Measurements from ENCODE around the gene PCMT1.
"Not testable (repeated sequence)": the region's sequence is repeated elsewhere in the genome, so short reads cannot be mapped to it uniquely, and the experiment has no call there.

The PCMT1 gene

GRCh38 chr6:149844036-149844435, 94.5 kb downstream of the PCMT1 start:
- WGBS (ENCODE audit: extremely low coverage, insufficient coverage, low lambda C conversion rate), result no CpG with 5 or more reads among the region's 4 CpGs
- not testable (repeated sequence) for DNase-seq

DNA sequence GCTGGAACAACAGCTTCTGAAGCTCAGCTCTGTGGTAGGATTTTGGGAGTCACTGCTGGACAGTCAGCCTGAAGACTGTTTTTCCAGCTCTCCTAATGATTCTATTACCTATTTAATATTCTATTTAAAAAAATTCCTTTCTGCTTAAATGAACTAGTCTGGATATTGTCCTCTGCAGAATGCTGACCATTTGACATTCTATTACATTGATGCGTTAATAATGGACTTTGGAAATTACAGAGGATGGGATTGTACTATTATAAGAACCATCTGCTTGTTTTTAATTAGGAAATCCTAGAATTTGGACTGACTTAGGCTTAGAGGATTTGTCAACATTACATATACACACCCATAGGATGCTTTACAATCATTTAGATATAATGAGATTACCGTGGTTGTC, 94.9 kb downstream of the PCMT1 start:
- no peaks in the 10 kb centered on the region for H3K79me1 ChIP-seq (ENCODE audit: low read length)
- H2BK120ac ChIP-seq (ENCODE audit: low read depth, low read length), result no peak overlapping the region
- no peak overlapping the region for H3K56ac ChIP-seq (ENCODE audit: low read length)
- no peak overlapping the region for H3K9ac ChIP-seq (ENCODE audit: low read length)
- no peak overlapping the region for H3K4me2 ChIP-seq (ENCODE audit: low read length)
- no peak overlapping the region for H3K27ac ChIP-seq (ENCODE audit: low read depth, low read length)
- no peak overlapping the region for H3K23ac ChIP-seq (ENCODE audit: low read length)
- peaks cover 9% of the 10 kb centered on the region for H3K4me1 ChIP-seq (ENCODE audit: control insufficient read depth, low read depth, low read length)
- no peaks in the 10 kb centered on the region for H3K27me3 ChIP-seq (ENCODE audit: insufficient read depth, low read length, poor library complexity)
- no peak overlapping the region for H2BK15ac ChIP-seq (replicated peaks; ENCODE audit: low read depth)
- H2BK5ac ChIP-seq (ENCODE audit: low read length), result no peak overlapping the region
- H4K8ac ChIP-seq (ENCODE audit: low read depth, low read length), result no peak overlapping the region
- H4K5ac ChIP-seq (ENCODE audit: low read length), result no peak overlapping the region
- no peaks in the 10 kb centered on the region for H3K36me3 ChIP-seq (ENCODE audit: control insufficient read depth, insufficient read depth, low read length)
- DNase-seq, result no peak
- H3K79me2 ChIP-seq (ENCODE audit: control insufficient read depth, insufficient read depth, low read length), result no peaks in the 10 kb centered on the region
- WGBS (ENCODE audit: extremely low coverage, insufficient coverage, low lambda C conversion rate), result no CpG with 5 or more reads among the region's 2 CpGs
- no peak overlapping the region for H2AK5ac ChIP-seq (ENCODE audit: low read length)
- no peak overlapping the region for H3K4ac ChIP-seq (ENCODE audit: low read depth, low read length)
- no peak overlapping the region for H3K4me3 ChIP-seq (ENCODE audit: low read length)
- H3K18ac ChIP-seq (ENCODE audit: low read length), result no peak overlapping the region

More at GRCh38 chr6:149844036-149844435, 94.5 kb downstream of the PCMT1 start:
- H3K4me1 ChIP-seq (ENCODE audit: control insufficient read depth, low read depth, low read length); H2BK15ac ChIP-seq (replicated peaks; ENCODE audit: low read depth); H4K8ac ChIP-seq (ENCODE audit: low read depth, low read length); H3K56ac ChIP-seq (ENCODE audit: low read length); H3K27ac ChIP-seq (ENCODE audit: low read depth, low read length); H3K23ac ChIP-seq (ENCODE audit: low read length); H2BK5ac ChIP-seq (ENCODE audit: low read length); H3K27me3 ChIP-seq (ENCODE audit: insufficient read depth, low read length, poor library complexity); H3K4me3 ChIP-seq (ENCODE audit: low read length); H3K4me2 ChIP-seq (ENCODE audit: low read length); H3K18ac ChIP-seq (ENCODE audit: low read length); H3K79me2 ChIP-seq (ENCODE audit: control insufficient read depth, insufficient read depth, low read length); H3K9ac ChIP-seq (ENCODE audit: low read length); H3K79me1 ChIP-seq (ENCODE audit: low read length); H2AK5ac ChIP-seq (ENCODE audit: low read length); H4K5ac ChIP-seq (ENCODE audit: low read length); H2BK120ac ChIP-seq (ENCODE audit: low read depth, low read length); H3K4ac ChIP-seq (ENCODE audit: low read depth, low read length); H3K36me3 ChIP-seq (ENCODE audit: control insufficient read depth, insufficient read depth, low read length): not testable (repeated sequence)

DNA sequence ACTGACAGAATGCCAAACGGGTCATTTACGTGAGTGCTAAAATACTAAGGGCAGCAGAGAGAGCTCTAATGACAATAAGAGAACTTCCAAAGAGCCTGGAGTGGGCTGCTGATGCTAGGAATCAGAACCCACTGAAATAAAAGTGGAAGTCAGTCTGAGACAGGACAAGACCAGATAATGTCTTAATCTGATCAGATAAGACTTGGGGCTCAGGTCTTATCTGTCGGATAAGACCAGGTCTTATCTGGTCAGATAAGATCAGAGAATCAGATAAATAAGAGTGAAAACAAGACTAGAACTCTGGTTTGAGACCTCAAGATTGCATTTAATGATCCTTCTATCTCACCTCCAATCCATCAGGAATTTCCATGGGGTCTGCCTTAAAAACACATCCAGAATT, 96.0 kb downstream of the PCMT1 start:
- Histone ChIP-seq H3K27ac (ENCODE audit: low read depth, low read length) (no peak overlapping the region), H4K8ac (ENCODE audit: low read depth, low read length) (no peak overlapping the region), H3K4me1 (ENCODE audit: control insufficient read depth, low read depth, low read length) (peaks cover 9% of the 10 kb centered on the region), H3K23ac (ENCODE audit: low read length) (no peak overlapping the region), H3K18ac (ENCODE audit: low read length) (no peak overlapping the region), H3K27me3 (ENCODE audit: insufficient read depth, low read length, poor library complexity) (no peaks in the 10 kb centered on the region), H2BK120ac (ENCODE audit: low read depth, low read length) (no peak overlapping the region), H2BK5ac (ENCODE audit: low read length) (no peak overlapping the region), H3K36me3 (ENCODE audit: control insufficient read depth, insufficient read depth, low read length) (no peaks in the 10 kb centered on the region), H2AK5ac (ENCODE audit: low read length) (no peak overlapping the region), H3K4me2 (ENCODE audit: low read length) (no peak overlapping the region), H3K9ac (ENCODE audit: low read length) (no peak overlapping the region), H3K56ac (ENCODE audit: low read length) (no peak overlapping the region), H4K5ac (ENCODE audit: low read length) (no peak overlapping the region), H3K4ac (ENCODE audit: low read depth, low read length) (no peak overlapping the region), H3K79me2 (ENCODE audit: control insufficient read depth, insufficient read depth, low read length) (no peaks in the 10 kb centered on the region), H2BK15ac (replicated peaks; ENCODE audit: low read depth) (no peak overlapping the region), H3K79me1 (ENCODE audit: low read length) (no peaks in the 10 kb centered on the region), H3K4me3 (ENCODE audit: low read length) (no peak overlapping the region)
- WGBS (ENCODE audit: extremely low coverage, insufficient coverage, low lambda C conversion rate), result no CpG with 5 or more reads among the region's 3 CpGs
- peak; percentile 78 for DNase-seq

- Histone ChIP-seq H3K18ac (ENCODE audit: low read length) (no peak overlapping the region), H3K4me1 (ENCODE audit: control insufficient read depth, low read depth, low read length) (peaks cover 9% of the 10 kb centered on the region), H3K27me3 (ENCODE audit: insufficient read depth, low read length, poor library complexity) (no peaks in the 10 kb centered on the region), H3K79me2 (ENCODE audit: control insufficient read depth, insufficient read depth, low read length) (no peaks in the 10 kb centered on the region), H3K4ac (ENCODE audit: low read depth, low read length) (no peak overlapping the region), H2AK5ac (ENCODE audit: low read length) (no peak overlapping the region), H2BK120ac (ENCODE audit: low read depth, low read length) (no peak overlapping the region), H3K36me3 (ENCODE audit: control insufficient read depth, insufficient read depth, low read length) (no peaks in the 10 kb centered on the region), H3K4me3 (ENCODE audit: low read length) (no peak overlapping the region), H3K23ac (ENCODE audit: low read length) (no peak overlapping the region), H3K27ac (ENCODE audit: low read depth, low read length) (no peak overlapping the region), H2BK5ac (ENCODE audit: low read length) (no peak overlapping the region), H3K79me1 (ENCODE audit: low read length) (no peaks in the 10 kb centered on the region), H4K5ac (ENCODE audit: low read length) (no peak overlapping the region), H3K9ac (ENCODE audit: low read length) (no peak overlapping the region), H3K56ac (ENCODE audit: low read length) (no peak overlapping the region), H2BK15ac (replicated peaks; ENCODE audit: low read depth) (no peak overlapping the region), H4K8ac (ENCODE audit: low read depth, low read length) (no peak overlapping the region), H3K4me2 (ENCODE audit: low read length) (no peak overlapping the region)
- peak; percentile 21 for DNase-seq
- WGBS (ENCODE audit: extremely low coverage, insufficient coverage, low lambda C conversion rate), result no CpG with 5 or more reads among the region's 7 CpGs
Observed at GRCh38 chr6:149846321-149846720, 96.8 kb downstream of the PCMT1 start.

- no peak overlapping the region for H4K5ac ChIP-seq (ENCODE audit: low read length)
- WGBS (ENCODE audit: extremely low coverage, insufficient coverage, low lambda C conversion rate), result no CpG with 5 or more reads among the region's 4 CpGs
- no peak overlapping the region for H2BK15ac ChIP-seq (replicated peaks; ENCODE audit: low read depth)
- H2AK5ac ChIP-seq (ENCODE audit: low read length), result no peak overlapping the region
- H3K79me1 ChIP-seq (ENCODE audit: low read length), result no peaks in the 10 kb centered on the region
- peaks cover 9% of the 10 kb centered on the region for H3K4me1 ChIP-seq (ENCODE audit: control insufficient read depth, low read depth, low read length)
- no peak overlapping the region for H3K4me3 ChIP-seq (ENCODE audit: low read length)
- no peaks in the 10 kb centered on the region for H3K79me2 ChIP-seq (ENCODE audit: control insufficient read depth, insufficient read depth, low read length)
- no peak overlapping the region for H3K4ac ChIP-seq (ENCODE audit: low read depth, low read length)
- no peaks in the 10 kb centered on the region for H3K36me3 ChIP-seq (ENCODE audit: control insufficient read depth, insufficient read depth, low read length)
- H3K56ac ChIP-seq (ENCODE audit: low read length), result no peak overlapping the region
- no peak overlapping the region for H3K27ac ChIP-seq (ENCODE audit: low read depth, low read length)
- no peak for DNase-seq
- H2BK5ac ChIP-seq (ENCODE audit: low read length), result no peak overlapping the region
- no peak overlapping the region for H3K18ac ChIP-seq (ENCODE audit: low read length)
- H2BK120ac ChIP-seq (ENCODE audit: low read depth, low read length), result no peak overlapping the region
- no peak overlapping the region for H3K9ac ChIP-seq (ENCODE audit: low read length)
- no peak overlapping the region for H4K8ac ChIP-seq (ENCODE audit: low read depth, low read length)
- H3K23ac ChIP-seq (ENCODE audit: low read length), result no peak overlapping the region
- no peak overlapping the region for H3K4me2 ChIP-seq (ENCODE audit: low read length)
- no peaks in the 10 kb centered on the region for H3K27me3 ChIP-seq (ENCODE audit: insufficient read depth, low read length, poor library complexity)
Observed at GRCh38 chr6:149847939-149848267, 98.4 kb downstream of the PCMT1 start.

GRCh38 chr6:149848343-149848742, 98.8 kb downstream of the PCMT1 start:
- H3K4me2 ChIP-seq (ENCODE audit: low read length); H4K8ac ChIP-seq (ENCODE audit: low read depth, low read length); H3K79me2 ChIP-seq (ENCODE audit: control insufficient read depth, insufficient read depth, low read length); H3K36me3 ChIP-seq (ENCODE audit: control insufficient read depth, insufficient read depth, low read length); H2AK5ac ChIP-seq (ENCODE audit: low read length); H4K5ac ChIP-seq (ENCODE audit: low read length); H3K27me3 ChIP-seq (ENCODE audit: insufficient read depth, low read length, poor library complexity); H3K79me1 ChIP-seq (ENCODE audit: low read length); H3K4ac ChIP-seq (ENCODE audit: low read depth, low read length); H2BK120ac ChIP-seq (ENCODE audit: low read depth, low read length); H3K4me3 ChIP-seq (ENCODE audit: low read length); H3K27ac ChIP-seq (ENCODE audit: low read depth, low read length); H2BK15ac ChIP-seq (replicated peaks; ENCODE audit: low read depth); H3K56ac ChIP-seq (ENCODE audit: low read length); H3K23ac ChIP-seq (ENCODE audit: low read length); H3K18ac ChIP-seq (ENCODE audit: low read length); H3K9ac ChIP-seq (ENCODE audit: low read length); DNase-seq; H2BK5ac ChIP-seq (ENCODE audit: low read length); H3K4me1 ChIP-seq (ENCODE audit: control insufficient read depth, low read depth, low read length): not testable (repeated sequence)
- WGBS (ENCODE audit: extremely low coverage, insufficient coverage, low lambda C conversion rate), result no CpG with 5 or more reads among the region's 4 CpGs
